GM13976 (cell line): Measurements from ENCODE around the gene FGFRL1.
"Not testable (repeated sequence)": the region's sequence is repeated elsewhere in the genome, so short reads cannot be mapped to it uniquely, and the experiment has no call there.

ENCODE experiments used
- DNase-seq: peaks from one replicate; pipeline ENCODE4 v3.0.0; 2012; ENCODE audit warnings: low spot score
- in situ Hi-C: fragments of 300-500 bp; cut with MboI; formaldehyde crosslinking; loops from one replicate; pipeline ENCODE4 v1.12.0; 2022; ENCODE audit warnings: low sequenced_read_pairs, mixed read lengths, inconsistent platforms; ENCODE audit not compliant: unreplicated experiment
- TF ChIP-seq, protein P1 (sequence below): IDR thresholded peaks from 2 replicates; pipeline ENCODE4 v1.5.1; 2012; ENCODE audit warnings: borderline replicate concordance, mild to moderate bottlenecking; ENCODE audit not compliant: insufficient read depth; ENCODE audit errors: extremely low read depth, missing control alignments, control extremely low read depth

FGFRL1 gene

DNA sequence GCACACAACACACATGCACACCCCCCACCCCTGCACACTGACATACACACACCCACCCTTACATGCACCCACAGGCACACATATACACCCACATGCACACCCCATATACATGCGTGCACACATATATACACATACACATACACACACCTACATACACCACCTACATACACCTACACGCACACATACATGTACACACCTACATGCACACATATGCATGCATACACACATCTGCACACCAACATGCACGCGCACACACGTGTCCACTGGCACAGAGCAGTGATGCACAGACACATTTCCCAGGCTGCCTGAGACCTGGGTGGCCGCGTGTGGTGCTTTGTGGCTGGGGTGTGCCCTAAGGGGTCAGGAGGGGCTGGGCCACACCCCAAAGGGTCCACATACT lies 31.7 kb downstream of the FGFRL1 start:
- TF ChIP-seq, protein P1, sequence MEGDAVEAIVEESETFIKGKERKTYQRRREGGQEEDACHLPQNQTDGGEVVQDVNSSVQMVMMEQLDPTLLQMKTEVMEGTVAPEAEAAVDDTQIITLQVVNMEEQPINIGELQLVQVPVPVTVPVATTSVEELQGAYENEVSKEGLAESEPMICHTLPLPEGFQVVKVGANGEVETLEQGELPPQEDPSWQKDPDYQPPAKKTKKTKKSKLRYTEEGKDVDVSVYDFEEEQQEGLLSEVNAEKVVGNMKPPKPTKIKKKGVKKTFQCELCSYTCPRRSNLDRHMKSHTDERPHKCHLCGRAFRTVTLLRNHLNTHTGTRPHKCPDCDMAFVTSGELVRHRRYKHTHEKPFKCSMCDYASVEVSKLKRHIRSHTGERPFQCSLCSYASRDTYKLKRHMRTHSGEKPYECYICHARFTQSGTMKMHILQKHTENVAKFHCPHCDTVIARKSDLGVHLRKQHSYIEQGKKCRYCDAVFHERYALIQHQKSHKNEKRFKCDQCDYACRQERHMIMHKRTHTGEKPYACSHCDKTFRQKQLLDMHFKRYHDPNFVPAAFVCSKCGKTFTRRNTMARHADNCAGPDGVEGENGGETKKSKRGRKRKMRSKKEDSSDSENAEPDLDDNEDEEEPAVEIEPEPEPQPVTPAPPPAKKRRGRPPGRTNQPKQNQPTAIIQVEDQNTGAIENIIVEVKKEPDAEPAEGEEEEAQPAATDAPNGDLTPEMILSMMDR = no peak
- no peak for DNase-seq
- in situ Hi-C loops = no loop called here

DNA sequence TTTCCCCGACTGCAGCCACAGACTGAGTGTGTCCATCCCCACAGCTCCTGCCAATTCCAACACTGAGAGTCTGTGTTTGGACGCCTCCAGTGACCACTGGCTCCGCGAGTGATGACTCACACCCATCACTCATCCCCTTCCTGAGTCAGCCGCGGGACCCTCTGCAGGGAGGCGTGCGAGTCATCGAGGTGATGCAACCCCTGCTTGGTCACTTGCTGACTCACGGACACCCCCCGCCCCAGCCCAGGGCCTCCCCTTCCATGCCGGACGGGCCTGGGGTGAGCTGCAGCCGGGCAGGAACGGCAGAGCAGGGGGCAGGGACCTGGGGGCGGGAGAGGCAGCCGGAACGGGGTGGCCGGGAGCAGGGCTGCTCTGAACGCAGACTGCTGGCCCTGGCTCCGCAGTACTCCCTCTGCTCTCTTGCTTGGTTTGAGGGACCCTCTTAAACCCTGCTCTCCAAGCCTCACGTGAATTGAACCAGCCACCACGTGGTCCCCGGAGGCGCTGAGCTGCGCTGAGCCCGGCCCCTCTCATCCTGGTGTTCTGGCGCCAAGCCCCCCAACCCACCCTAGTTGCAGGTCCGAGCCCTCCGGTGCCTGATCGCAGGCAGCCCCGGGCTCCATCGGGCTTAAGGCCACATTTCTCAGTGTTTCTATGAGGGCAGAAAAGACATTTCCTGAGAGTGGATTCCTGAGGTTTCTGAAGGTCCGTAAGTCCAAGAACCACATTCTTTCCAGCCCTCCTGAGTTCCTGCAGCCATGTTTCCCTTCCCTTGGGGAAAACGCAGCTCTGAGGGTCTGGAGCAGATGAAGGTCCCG lies 32.4 kb downstream of the FGFRL1 start:
- DNase-seq = no peak
- TF ChIP-seq, protein P1 = no peak

DNA sequence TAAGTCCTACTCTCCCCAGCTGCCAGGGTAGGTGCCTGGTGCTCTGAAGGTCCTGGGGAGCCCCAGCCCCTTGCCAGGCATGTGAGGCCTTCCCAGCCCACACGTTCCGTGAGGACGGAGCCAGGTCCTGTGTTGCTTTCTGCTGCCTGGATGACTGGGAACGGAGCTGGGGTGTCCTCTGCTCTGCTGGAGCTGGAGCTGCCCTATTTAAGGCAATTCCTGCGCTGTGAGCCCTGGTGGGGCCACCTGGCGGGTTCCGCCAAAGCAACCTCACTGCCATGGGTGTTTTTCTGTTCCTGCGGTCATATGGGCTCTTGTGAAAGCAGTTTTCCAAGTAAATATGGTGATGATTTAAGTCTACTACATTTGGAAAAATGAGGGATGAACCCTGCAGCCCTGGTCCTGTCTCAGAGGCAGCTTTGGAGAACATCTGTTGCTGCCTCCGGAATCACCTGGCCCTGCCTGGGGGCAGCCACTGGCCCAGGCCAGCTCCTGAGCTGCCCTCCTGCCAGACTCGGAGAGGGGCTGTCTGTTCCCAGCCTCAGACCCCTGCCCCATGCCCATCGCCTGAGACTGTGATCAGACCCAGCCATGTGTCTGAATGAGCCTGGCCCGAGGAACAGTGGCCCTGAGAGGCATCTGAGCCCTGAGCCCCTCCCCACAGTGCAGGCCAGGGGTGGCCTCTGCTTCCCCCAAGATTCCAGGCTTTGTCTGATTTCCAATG lies 33.2 kb downstream of the FGFRL1 start:
- DNase-seq = no peak
- TF ChIP-seq, protein P1 = no peak
- in situ Hi-C loops = no loop called here

More for the DNA sequence above, 32.4 kb downstream of the FGFRL1 start:
- in situ Hi-C loops = no loop called here

DNA sequence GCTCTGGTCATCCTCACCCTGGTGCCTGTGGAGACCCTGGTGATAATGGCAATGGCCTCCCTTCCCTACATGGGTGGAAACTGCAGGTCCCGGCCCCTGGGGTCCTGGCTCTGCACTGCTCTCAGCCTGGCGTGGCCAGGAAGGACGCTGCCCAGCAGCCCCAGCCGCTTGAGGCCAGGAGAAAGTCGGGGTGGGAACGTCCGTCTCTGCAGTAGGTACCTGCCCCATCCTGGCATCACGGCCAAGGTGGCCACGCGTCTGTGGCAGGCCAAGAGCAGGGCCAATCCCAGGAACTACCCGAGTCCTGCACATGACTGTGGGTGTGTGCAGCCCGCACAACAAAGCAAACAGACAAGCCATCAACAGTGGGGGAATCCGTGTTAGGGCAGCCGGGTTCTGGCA lies 33.8 kb downstream of the FGFRL1 start:
- in situ Hi-C loops = no loop called here
- no peak for DNase-seq
- TF ChIP-seq, protein P1 = no peak

DNA sequence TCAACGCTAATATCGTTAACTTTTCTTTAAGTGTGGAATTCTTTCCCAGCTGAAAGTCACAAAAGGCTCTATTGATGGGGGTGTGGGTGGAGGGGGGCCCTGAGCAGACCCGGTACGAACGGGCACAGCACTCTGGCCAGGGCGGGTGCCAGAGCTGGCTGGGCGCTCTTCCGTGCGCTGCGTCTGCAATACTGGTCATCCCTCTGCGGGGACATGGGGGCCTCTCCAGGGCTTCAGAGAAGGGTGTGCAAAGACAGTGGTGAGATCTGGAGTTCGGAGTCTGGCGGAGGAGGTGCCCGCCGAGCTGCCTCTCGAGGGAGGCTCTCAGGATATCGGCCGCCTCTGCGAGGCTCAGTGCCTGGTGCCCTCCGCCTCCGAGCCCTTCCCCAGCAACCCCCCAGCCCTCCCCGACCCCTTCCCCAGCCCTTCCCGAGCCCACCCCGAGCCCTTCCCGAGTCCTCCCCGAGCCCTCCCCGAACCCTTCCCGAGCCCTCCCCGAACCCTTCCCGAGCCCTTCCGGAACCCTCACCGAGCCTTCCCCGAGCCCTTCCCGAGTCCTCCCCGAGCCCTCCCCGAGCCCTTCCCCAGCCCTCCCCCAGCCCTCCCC lies 34.3 kb downstream of the FGFRL1 start:
- DNase-seq = no peak
- in situ Hi-C loops = no loop called here
- TF ChIP-seq, protein P1 = no peak

DNA sequence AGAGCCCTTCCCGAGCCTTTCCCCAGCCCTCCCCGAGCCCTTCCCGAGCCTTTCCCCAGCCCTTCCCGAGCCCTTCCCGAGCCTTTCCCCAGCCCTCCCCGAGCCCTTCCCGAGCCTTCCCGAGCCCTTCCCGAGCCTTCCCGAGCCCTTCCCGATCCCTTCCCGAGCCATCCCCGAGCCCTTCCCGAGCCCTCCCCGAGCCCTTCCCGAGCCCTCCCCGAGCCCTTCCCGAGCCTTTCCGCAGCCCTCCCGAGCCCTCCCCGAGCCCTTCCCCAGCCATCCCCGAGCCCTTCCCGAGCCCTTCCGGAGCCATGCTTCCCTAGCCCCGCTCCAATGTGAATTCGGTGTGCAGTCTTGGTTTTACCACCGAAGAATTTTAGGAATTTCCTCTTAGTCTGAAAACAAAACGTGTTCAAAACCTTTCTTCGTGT lies 35.2 kb downstream of the FGFRL1 start:
- DNase-seq, in situ Hi-C loops: not testable (repeated sequence)
